ENCODE results near the gene TDP1. TPM values are rescaled to one million over a fixed set of nuclear protein-coding genes. Genes with fewer than 3 reads are reported as not detected.

Gene TDP1
- total and polyA plus RNA-seq, 2 of the 13 experiments (the other 11 are each of a cell fraction or from before 2014, with no cell fraction given), result 16.4 to 31.2 TPM

GRCh38 chr14:90060312-90060964 lies 104.7 kb downstream of the TDP1 start (continued):
- TF ChIP-seq MTERF4 (CRISPR knock-in tag; IDR thresholded peaks at IDR 0.05) (no peak), ZNF292 (CRISPR knock-in tag; IDR thresholded peaks at IDR 0.05; ENCODE audit: borderline replicate concordance, low read depth) (no peak), IRF9 (CRISPR knock-in tag; IDR thresholded peaks at IDR 0.05; ENCODE audit: borderline replicate concordance) (peak; percentile 45; the same call in 1 of the 2 replicates), WIZ (CRISPR knock-in tag; IDR thresholded peaks at IDR 0.05) (no peak), ZNF12 (CRISPR knock-in tag; IDR thresholded peaks at IDR 0.05) (no peak), THRA (CRISPR knock-in tag; IDR thresholded peaks at IDR 0.05; ENCODE audit: borderline replicate concordance) (no peak), ZBTB4 (CRISPR knock-in tag; IDR thresholded peaks at IDR 0.05; ENCODE audit: borderline replicate concordance) (no peak), YEATS4 (CRISPR knock-in tag; IDR thresholded peaks at IDR 0.05; ENCODE audit: borderline replicate concordance) (peak; percentile 22; the same call in 1 of the 2 replicates), ZNF180 (CRISPR knock-in tag; IDR thresholded peaks at IDR 0.05; ENCODE audit: borderline replicate concordance, low read depth) (no peak), NRL (CRISPR knock-in tag; IDR thresholded peaks at IDR 0.05; ENCODE audit: borderline replicate concordance) (no peak), ATF7-NPFF (CRISPR knock-in tag; IDR thresholded peaks at IDR 0.05; ENCODE audit: low read depth) (0 out of 2 replicates have a peak, but pooled peaks have one; percentile 1), SP2 (CRISPR knock-in tag; IDR thresholded peaks at IDR 0.05) (no peak), ZNF10 (CRISPR knock-in tag; IDR thresholded peaks at IDR 0.05; ENCODE audit: borderline replicate concordance, low read depth) (no peak), SMC3 (IDR thresholded peaks at IDR 0.05; ENCODE audit: low read length) (no peak; the same call in 1 of the 2 replicates), MXD3 (CRISPR knock-in tag; IDR thresholded peaks at IDR 0.05) (peak; percentile 70; the same call in 1 of the 2 replicates), PATZ1 (CRISPR knock-in tag; IDR thresholded peaks at IDR 0.05) (peak; percentile 38)

Data from HepG2 (cell line).